NCI-H2081 (cell line): ENCODE measurements around the gene CPSF4.
A peak's percentile ranks its signal among the peaks of the same experiment; 100 is the strongest.
"Not testable (repeated sequence)": the region's sequence is repeated elsewhere in the genome, so short reads cannot be mapped to it uniquely, and the experiment has no call there.

Source experiments
- DNase-seq, 2 experiments: peaks; one replicate each; lab custom pipeline; 2025; lab: John Stamatoyannopoulos, UW

The CPSF4 gene

GRCh38 chr7:99490878-99491277 lies 52.1 kb downstream of the CPSF4 start:
- DNase-seq, result no peak

GRCh38 chr7:99493823-99494222 lies 55.1 kb downstream of the CPSF4 start:
- DNase-seq, result no peak

- DNase-seq, result no peak
These were observed 59.2 kb downstream of the CPSF4 start for GRCh38 chr7:99497766-99498545.

- DNase-seq, result no peak
These were observed 59.8 kb downstream of the CPSF4 start for GRCh38 chr7:99498546-99498944.

- DNase-seq, result no peak
These were observed 60.6 kb downstream of the CPSF4 start for GRCh38 chr7:99499371-99499720.

GRCh38 chr7:99499721-99500636 lies 61.2 kb downstream of the CPSF4 start, which contains the start of gene ZNF394:
ZNF394 (minus strand) TSS chr7:99500281; CDS start chr7:99500093, 188 bp downstream.
- DNase-seq, result peak; percentile 93 to 96

- DNase-seq, result no peak
These were observed 61.9 kb downstream of the CPSF4 start for GRCh38 chr7:99500637-99501009.

GRCh38 chr7:99501236-99501635 lies 62.5 kb downstream of the CPSF4 start:
- DNase-seq, result not testable (repeated sequence)

GRCh38 chr7:99504281-99504602 lies 65.5 kb downstream of the CPSF4 start:
- DNase-seq, result peak; percentile 98

GRCh38 chr7:99504603-99505323 lies 66.0 kb downstream of the CPSF4 start, which contains the start of gene ZKSCAN5:
ZKSCAN5 (plus strand) TSS chr7:99504662; CDS start chr7:99506045, 1,383 bp downstream.
- DNase-seq, result peak; percentile 95

- no peak for DNase-seq
These were observed 66.5 kb downstream of the CPSF4 start for GRCh38 chr7:99505324-99505662.
